Measurements from ENCODE around the gene RIPPLY1.
"Not testable (repeated sequence)": the region's sequence is repeated elsewhere in the genome, so short reads cannot be mapped to it uniquely, and the experiment has no call there.

The RIPPLY1 gene

GRCh38 chrX:106875151-106875550, 28.0 kb downstream of the RIPPLY1 start:
- in situ Hi-C loops (cut with HindIII; ENCODE audit: low sequenced_read_pairs): no loop called here
- DNase-seq (ENCODE audit: low read depth): no peak
- TF ChIP-seq CTCF (IDR thresholded peaks at IDR 0.05; ENCODE audit: low read depth, low read length, missing control alignments): no peak
- H3K4me3 ChIP-seq (ENCODE audit: low read depth, low read length): no peak overlapping the region

- H3K4me3 ChIP-seq (ENCODE audit: low read depth, low read length): no peak overlapping the region
- peak; percentile 37 for TF ChIP-seq CTCF (IDR thresholded peaks at IDR 0.05; ENCODE audit: low read depth, low read length, missing control alignments)
- in situ Hi-C loops (cut with HindIII; ENCODE audit: low sequenced_read_pairs): no loop called here
- no peak for DNase-seq (ENCODE audit: low read depth)
Observed at GRCh38 chrX:106874075-106874474, 29.1 kb downstream of the RIPPLY1 start.

- DNase-seq (ENCODE audit: low read depth); in situ Hi-C loops (cut with HindIII; ENCODE audit: low sequenced_read_pairs); H3K4me3 ChIP-seq (ENCODE audit: low read depth, low read length): not testable (repeated sequence)
Observed at GRCh38 chrX:106872796-106873195, 30.3 kb downstream of the RIPPLY1 start.

- no peak overlapping the region for H3K4me3 ChIP-seq (ENCODE audit: low read depth, low read length)
- DNase-seq (ENCODE audit: low read depth): no peak
- TF ChIP-seq CTCF (IDR thresholded peaks at IDR 0.05; ENCODE audit: low read depth, low read length, missing control alignments): no peak
- in situ Hi-C loops (cut with HindIII; ENCODE audit: low sequenced_read_pairs): no loop called here
Observed at GRCh38 chrX:106863697-106864096, 39.4 kb downstream of the RIPPLY1 start.

GRCh38 chrX:106862972-106863688, 40.0 kb downstream of the RIPPLY1 start:
- no peak for DNase-seq (ENCODE audit: low read depth)
- H3K4me3 ChIP-seq (ENCODE audit: low read depth, low read length): no peak overlapping the region
- in situ Hi-C loops (cut with HindIII; ENCODE audit: low sequenced_read_pairs): no loop called here
- TF ChIP-seq CTCF (IDR thresholded peaks at IDR 0.05; ENCODE audit: low read depth, low read length, missing control alignments): peak; percentile 21
